Germinal center (tissue), 1 donor: ENCODE data around the gene PRR22.

Experiments used
- DNase-seq: peaks from one replicate; pipeline ENCODE4 v3.0.0; 2012; ENCODE audit warnings: mixed read lengths, low spot score

PRR22 gene

DNA sequence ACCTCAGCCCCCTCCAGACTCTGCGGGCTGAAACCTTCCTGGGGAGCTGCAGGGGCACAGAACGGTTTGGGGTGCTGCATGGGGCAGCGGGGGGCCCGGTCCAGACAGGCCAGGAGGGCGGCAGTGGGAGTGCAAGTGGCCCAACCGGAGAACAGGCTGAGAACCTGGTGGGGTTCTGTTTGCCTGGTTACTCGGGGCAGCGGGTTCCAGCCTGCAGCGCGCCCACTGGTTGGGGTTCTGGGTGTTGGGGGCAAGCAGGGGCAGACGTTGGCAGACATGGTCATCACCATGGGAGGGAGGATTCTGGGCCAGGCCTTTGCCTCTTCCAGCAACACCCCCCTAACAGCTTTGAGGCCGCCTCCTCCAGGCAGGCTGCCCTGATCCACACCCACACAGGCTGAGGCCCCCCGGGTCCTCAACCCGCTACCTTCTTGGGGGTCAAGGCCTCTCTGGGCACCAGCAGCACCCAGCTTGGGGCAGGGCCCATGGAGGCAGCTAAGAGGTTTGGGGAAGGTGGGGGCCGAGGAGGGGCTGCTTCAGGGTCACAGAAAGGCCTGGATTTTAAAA lies at the start of gene PRR22:
Gene PRR22, minus strand, starts transcription at position 166 of the 567 bp plus-strand sequence. Its CDS starts 86 bp downstream, at position 80.
- DNase-seq, result no peak

- DNase-seq, result no peak
These were observed 48.1 kb upstream of the PRR22 start for GRCh38 chr19:5832527-5833216.

- DNase-seq, result no peak
These were observed 47.5 kb upstream of the PRR22 start for GRCh38 chr19:5832061-5832460.

GRCh38 chr19:5831159-5831558 lies 46.6 kb upstream of the PRR22 start:
- DNase-seq, result no peak

- no peak for DNase-seq
These were observed 45.2 kb upstream of the PRR22 start for GRCh38 chr19:5829567-5830310.

- DNase-seq, result peak; percentile 61
These were observed 44.4 kb upstream of the PRR22 start for GRCh38 chr19:5828661-5829566.

DNA sequence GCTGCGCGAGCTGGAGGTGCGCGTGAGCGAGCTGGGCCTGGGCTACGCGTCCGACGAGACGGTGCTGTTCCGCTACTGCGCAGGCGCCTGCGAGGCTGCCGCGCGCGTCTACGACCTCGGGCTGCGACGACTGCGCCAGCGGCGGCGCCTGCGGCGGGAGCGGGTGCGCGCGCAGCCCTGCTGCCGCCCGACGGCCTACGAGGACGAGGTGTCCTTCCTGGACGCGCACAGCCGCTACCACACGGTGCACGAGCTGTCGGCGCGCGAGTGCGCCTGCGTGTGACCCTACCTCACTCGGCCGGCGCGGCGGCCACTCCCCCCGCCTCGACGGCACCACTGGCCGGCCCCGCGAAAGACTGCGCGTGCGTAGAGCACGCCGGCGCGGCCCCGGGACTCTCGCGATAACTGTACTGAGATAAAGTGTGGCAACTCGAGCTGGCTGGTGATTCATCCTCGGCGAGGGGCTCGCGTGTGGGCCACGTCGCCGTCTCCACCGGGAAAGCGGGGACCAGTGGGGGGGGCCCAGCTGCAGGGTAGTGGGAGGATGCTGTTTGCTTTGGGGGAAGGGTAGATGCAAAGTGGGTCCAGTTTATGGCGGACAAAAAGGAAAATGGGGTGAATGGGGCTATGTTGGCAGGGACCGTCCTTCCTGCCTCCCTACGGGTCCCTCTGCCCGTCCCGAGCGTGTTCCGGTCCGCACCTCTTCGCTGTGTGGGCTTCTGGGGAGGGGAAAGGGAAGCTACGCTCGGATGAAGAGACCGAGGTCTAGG lies 43.5 kb upstream of the PRR22 start:
- DNase-seq, result peak; percentile 99

GRCh38 chr19:5827342-5827890 lies 42.9 kb upstream of the PRR22 start:
- DNase-seq, result no peak

- peak; percentile 62 for DNase-seq
These were observed 42.2 kb upstream of the PRR22 start for GRCh38 chr19:5826531-5827341.

- no peak for DNase-seq
These were observed 40.6 kb upstream of the PRR22 start for GRCh38 chr19:5825178-5825577.

DNA sequence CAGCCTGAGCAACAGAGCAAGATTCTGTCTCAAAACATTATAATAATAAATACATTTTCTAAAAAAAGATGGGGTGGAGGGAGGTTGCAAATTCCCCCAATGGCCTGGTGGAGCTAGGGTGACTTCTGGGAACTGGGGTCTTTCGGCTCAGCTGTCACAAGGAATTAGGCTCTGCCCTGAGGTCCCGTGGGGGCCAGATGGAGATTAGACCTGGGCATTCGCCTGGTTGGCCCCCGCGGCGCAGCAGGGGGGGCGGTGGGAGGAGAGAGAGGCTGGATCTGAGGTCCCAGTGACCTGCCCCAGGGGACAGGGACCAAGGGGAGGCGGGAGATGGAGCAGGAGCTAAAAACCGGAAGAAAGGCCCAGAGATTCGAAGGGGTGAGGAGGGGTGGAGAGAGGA lies 40.2 kb upstream of the PRR22 start:
- no peak for DNase-seq

- no peak for DNase-seq
These were observed 39.2 kb upstream of the PRR22 start for GRCh38 chr19:5823579-5824281.

DNA sequence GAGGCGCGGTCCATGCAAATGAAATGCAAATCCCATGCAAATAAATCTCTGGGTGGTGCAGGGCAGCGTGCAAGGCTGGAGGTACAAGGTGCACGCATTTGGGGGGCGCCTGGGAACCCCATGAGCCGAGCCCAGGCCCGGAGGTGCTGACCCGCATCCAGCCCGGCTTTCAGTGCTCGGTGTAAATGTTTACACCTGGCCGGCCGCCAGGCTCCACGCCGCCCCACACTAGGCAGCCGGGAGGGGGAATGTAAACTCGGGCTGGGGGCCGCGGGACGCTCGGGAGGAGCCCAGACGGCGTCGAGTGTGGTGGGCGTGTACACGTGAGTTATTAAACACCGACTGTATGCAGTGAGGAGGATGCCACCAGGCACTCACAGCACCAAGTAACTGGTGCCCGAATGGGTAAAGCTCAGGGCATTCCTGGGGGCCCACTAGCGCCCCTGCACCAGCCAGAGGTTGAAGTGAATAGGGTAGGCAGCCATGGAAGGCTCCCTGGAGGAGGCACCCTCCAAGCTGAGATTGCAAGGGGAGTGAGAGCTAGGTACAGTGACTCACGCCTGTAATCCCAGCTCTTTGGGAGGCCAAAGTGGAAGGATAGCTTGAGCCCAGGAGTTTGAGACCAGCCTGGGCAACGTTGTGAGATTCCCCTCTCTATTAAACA lies 37.8 kb upstream of the PRR22 start:
- no peak for DNase-seq

GRCh38 chr19:5821521-5822180 lies 37.1 kb upstream of the PRR22 start:
- DNase-seq, result no peak

DNA sequence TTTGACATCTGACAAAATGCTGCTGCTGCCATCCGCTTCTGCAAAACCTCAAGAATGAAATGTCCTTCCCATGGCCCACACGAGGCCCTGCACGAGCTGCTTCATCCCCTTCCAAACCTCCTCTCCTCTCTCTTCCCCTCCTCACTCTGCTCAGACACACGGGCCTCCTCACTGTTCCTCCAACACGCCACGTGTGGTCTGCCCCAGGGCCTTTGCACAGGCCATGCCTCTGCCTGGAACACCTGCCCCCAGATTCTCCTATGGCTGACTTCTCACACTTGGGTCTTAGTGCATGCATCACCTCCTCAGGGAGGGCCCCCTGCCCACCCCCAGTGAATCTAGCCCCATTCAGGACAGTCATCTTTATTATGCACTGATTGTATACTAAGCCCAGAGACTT lies 36.2 kb upstream of the PRR22 start:
- no peak for DNase-seq

DNA sequence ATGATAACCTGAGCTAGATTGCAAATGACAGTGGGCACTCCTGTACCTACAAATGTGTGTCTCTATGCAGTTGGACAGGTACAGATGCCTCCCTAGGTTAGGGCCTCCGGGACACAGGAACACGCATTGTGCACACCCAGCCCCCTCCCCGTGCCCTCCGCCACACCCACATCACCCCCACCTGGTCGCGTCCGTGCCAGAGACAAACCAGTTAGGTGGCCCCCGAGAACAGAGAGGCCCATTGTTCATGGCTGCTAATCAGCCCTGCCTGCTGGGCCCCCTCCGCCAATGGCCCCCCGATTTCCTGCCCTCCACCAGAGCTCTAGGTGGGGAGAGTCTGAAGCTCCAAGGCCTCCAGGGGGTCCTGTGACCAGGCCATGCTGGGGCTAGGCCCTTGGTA lies 34.0 kb upstream of the PRR22 start:
- no peak for DNase-seq

- no peak for DNase-seq
These were observed 32.7 kb upstream of the PRR22 start for GRCh38 chr19:5817218-5817617.

DNA sequence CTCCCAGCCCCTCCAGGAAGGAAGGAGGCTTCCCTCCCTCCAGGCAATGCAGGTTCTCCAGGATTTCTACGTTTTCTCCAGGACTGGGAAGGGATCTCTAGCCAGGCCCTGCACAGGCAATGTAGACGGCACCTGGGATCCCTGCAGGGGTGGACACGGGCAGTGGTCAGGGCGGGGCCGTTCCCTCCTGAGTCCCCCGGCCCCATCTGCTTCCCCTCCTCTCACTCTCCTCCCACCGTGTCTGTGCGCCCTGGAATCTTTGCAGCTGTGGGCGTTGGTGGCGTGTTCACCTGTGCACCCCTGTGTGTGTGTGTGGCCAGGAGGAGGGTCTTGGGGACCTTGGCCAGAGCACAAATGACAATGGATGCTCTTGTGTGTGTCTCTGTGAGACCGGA lies 30.3 kb upstream of the PRR22 start:
- no peak for DNase-seq
